ENCODE data around the gene TMEM9B. TPM values are rescaled to one million over a fixed set of nuclear protein-coding genes. Genes with fewer than 3 reads are reported as not detected.

TMEM9B gene
- total and polyA plus RNA-seq, 9 of the 15 experiments (the other 6 are each of a cell fraction or from before 2014, with no cell fraction given) = 7.7 to 20.0 (median 14.0) TPM

- peak; percentile 92 for TF ChIP-seq ATF3 (IDR thresholded peaks at IDR 0.05)
- TF ChIP-seq ATF3 (CRISPR knock-in tag; conservative IDR thresholded peaks at IDR 0.05) = peak; percentile 51; the same call in 1 of the 2 replicates
- TF ChIP-seq MLLT1 (IDR thresholded peaks at IDR 0.05) = peak in 1 of 2 experiments; percentile 84; a peak in 2 of 4 replicates
- TF ChIP-seq SRSF7 (optimal IDR thresholded peaks at IDR 0.05; ENCODE audit: low read depth, low read length) = no peak
- TF ChIP-seq CBX3 (IDR thresholded peaks at IDR 0.05; ENCODE audit: borderline replicate concordance in 1 of 2, low read length in 2 of 2) = peak in 1 of 2 experiments; percentile 80; a peak in 1 of 3 replicates
- TF ChIP-seq HOXB6 (CRISPR knock-in tag; IDR thresholded peaks at IDR 0.05; ENCODE audit: borderline replicate concordance) = no peak
- TF ChIP-seq RUNX1 (IDR thresholded peaks at IDR 0.05; ENCODE audit: low read depth) = no peak
- peak; percentile 88 for TF ChIP-seq MTA2 (IDR thresholded peaks at IDR 0.05; ENCODE audit: low read depth)
- TF ChIP-seq HLTF (IDR thresholded peaks at IDR 0.05) = no peak
- TF ChIP-seq BCL6 (CRISPR knock-in tag; IDR thresholded peaks at IDR 0.05) = no peak
- peak; percentile 68; the same call in 1 of the 2 replicates for TF ChIP-seq L3MBTL2 (IDR thresholded peaks at IDR 0.05)
- TF ChIP-seq MEIS2 (IDR thresholded peaks at IDR 0.05; ENCODE audit: partially characterized antibody) = peak; percentile 54
- no peak for TF ChIP-seq PREB (CRISPR knock-in tag; IDR thresholded peaks at IDR 0.05)
- no peak for TF ChIP-seq ARHGAP35 (IDR thresholded peaks at IDR 0.05; ENCODE audit: partially characterized antibody)
- no peak for TF ChIP-seq KAT2B (IDR thresholded peaks at IDR 0.05; ENCODE audit: low read depth, low read length)
- TF ChIP-seq AFF4 (CRISPR knock-in tag; IDR thresholded peaks at IDR 0.05) = no peak
- peak; percentile 89 for TF ChIP-seq CBFA2T2 (conservative IDR thresholded peaks at IDR 0.05)
- no peak for TF ChIP-seq ZNF280B (CRISPR knock-in tag; IDR thresholded peaks at IDR 0.05)
- no peak for TF ChIP-seq EHMT2 (IDR thresholded peaks at IDR 0.05)
- no peak for TF ChIP-seq ZBTB1 (CRISPR knock-in tag; IDR thresholded peaks at IDR 0.05; ENCODE audit: borderline replicate concordance, low read depth)
Observed at GRCh38 chr11:8988329-8989234, 24.3 kb upstream of the TMEM9B start (continued).

All from K562 (cell line).